ENCODE measurements around the gene PIKFYVE. TPM values are rescaled to one million over a fixed set of nuclear protein-coding genes. Genes with fewer than 3 reads are reported as not detected.

The PIKFYVE gene
- total and polyA plus RNA-seq, 2 of the 8 experiments (the other 6 are each of a cell fraction or from before 2014, with no cell fraction given): 8.8 to 33.5 TPM

GRCh38 chr2:208249296-208249695, 16.8 kb upstream of the PIKFYVE start (continued):
- TF ChIP-seq KDM1A (IDR thresholded peaks at IDR 0.05; ENCODE audit: borderline replicate concordance, low read length): no peak
- no peak for TF ChIP-seq SIN3A (conservative IDR thresholded peaks at IDR 0.05 in 1 of 2, IDR thresholded peaks at IDR 0.05 in 1 of 2; ENCODE audit: low read depth in 1 of 2, low read length in 2 of 2)
- no peak for TF ChIP-seq BACH1 (IDR thresholded peaks at IDR 0.05; ENCODE audit: low read length)
- TF ChIP-seq CHD1 (IDR thresholded peaks at IDR 0.05; ENCODE audit: low read depth, low read length): no peak
